Glutamatergic neuron (in vitro differentiated cells): ENCODE results near the gene KCNK2. TPM values are rescaled to one million over a fixed set of nuclear protein-coding genes. Genes with fewer than 3 reads are reported as not detected.

Experiments
- DNase-seq: peaks from one replicate; pipeline ENCODE4 v3.0.0; 2022
- H3K27ac Mint-ChIP-seq: one replicate; pipeline ENCODE4 v1.8.0; 2020; ENCODE audit warnings: mild to moderate bottlenecking, mixed read lengths, inconsistent platforms; ENCODE audit not compliant: unreplicated experiment
- H3K27me3 Mint-ChIP-seq: one replicate; pipeline ENCODE4 v1.8.0; 2020; ENCODE audit warnings: mild to moderate bottlenecking, moderate library complexity, mixed read lengths, inconsistent platforms; ENCODE audit not compliant: unreplicated experiment
- H3K36me3 Mint-ChIP-seq: one replicate; pipeline ENCODE4 v1.8.0; 2020; ENCODE audit warnings: mild to moderate bottlenecking, mixed read lengths, inconsistent platforms; ENCODE audit not compliant: unreplicated experiment
- H3K4me1 Mint-ChIP-seq: one replicate; pipeline ENCODE4 v1.8.0; 2020; ENCODE audit warnings: mild to moderate bottlenecking, low read depth, mixed read lengths, inconsistent platforms; ENCODE audit not compliant: unreplicated experiment
- H3K4me3 Mint-ChIP-seq: one replicate; pipeline ENCODE4 v1.8.0; 2020; ENCODE audit warnings: mild to moderate bottlenecking, mixed read lengths, inconsistent platforms; ENCODE audit not compliant: unreplicated experiment
- H3K9me3 Mint-ChIP-seq: one replicate; pipeline ENCODE4 v1.8.0; 2020; ENCODE audit warnings: mild to moderate bottlenecking, moderate library complexity, mixed read lengths, inconsistent platforms; ENCODE audit not compliant: unreplicated experiment
- long read RNA-seq: library from polyadenylated mRNA; unstranded; transcript quantifications from one replicate; pipeline ENCODE4 v2.0.0, GENCODE V29; 2020; ENCODE audit not compliant: unreplicated experiment
- total RNA-seq: library from RNA; stranded (reverse); fragmentation: NEBNext Ultra II Directional; extraction: Animal tissue kit (Norgen Biotek cat#: 25700); gene quantifications from one replicate; pipeline ENCODE4 v1.2.1, GENCODE V29; 2021; ENCODE audit not compliant: unreplicated experiment
- TF ChIP-seq, protein P1 (sequence below): fragments of 200-600 bp; sonication (generic); IDR thresholded peaks from one replicate; pipeline ENCODE4 v1.5.0; 2021; ENCODE audit not compliant: partially characterized antibody, unreplicated experiment

Gene KCNK2, protein sequence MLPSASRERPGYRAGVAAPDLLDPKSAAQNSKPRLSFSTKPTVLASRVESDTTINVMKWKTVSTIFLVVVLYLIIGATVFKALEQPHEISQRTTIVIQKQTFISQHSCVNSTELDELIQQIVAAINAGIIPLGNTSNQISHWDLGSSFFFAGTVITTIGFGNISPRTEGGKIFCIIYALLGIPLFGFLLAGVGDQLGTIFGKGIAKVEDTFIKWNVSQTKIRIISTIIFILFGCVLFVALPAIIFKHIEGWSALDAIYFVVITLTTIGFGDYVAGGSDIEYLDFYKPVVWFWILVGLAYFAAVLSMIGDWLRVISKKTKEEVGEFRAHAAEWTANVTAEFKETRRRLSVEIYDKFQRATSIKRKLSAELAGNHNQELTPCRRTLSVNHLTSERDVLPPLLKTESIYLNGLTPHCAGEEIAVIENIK
- not detected for total RNA-seq
- long read RNA-seq: 0 reads

GRCh38 chr1:215082532-215083382, at the start of gene KCNK2:
Gene KCNK2 (plus strand): TSS chr1:215082737. CDS start chr1:215083386, 649 bp downstream.
- TF ChIP-seq, protein P1, sequence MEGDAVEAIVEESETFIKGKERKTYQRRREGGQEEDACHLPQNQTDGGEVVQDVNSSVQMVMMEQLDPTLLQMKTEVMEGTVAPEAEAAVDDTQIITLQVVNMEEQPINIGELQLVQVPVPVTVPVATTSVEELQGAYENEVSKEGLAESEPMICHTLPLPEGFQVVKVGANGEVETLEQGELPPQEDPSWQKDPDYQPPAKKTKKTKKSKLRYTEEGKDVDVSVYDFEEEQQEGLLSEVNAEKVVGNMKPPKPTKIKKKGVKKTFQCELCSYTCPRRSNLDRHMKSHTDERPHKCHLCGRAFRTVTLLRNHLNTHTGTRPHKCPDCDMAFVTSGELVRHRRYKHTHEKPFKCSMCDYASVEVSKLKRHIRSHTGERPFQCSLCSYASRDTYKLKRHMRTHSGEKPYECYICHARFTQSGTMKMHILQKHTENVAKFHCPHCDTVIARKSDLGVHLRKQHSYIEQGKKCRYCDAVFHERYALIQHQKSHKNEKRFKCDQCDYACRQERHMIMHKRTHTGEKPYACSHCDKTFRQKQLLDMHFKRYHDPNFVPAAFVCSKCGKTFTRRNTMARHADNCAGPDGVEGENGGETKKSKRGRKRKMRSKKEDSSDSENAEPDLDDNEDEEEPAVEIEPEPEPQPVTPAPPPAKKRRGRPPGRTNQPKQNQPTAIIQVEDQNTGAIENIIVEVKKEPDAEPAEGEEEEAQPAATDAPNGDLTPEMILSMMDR: no peak
- H3K27ac Mint-ChIP-seq: no peak within 1 kb of the TSS
- no peaks in the 10 kb centered on the region for H3K36me3 Mint-ChIP-seq
- peak; percentile 64 for DNase-seq
- H3K9me3 Mint-ChIP-seq: no peaks in the 10 kb centered on the region
- peak within 1 kb of the TSS; percentile 88 for H3K4me3 Mint-ChIP-seq
- H3K27me3 Mint-ChIP-seq: peaks cover 11% of the 10 kb centered on the region
- no peaks in the 10 kb centered on the region for H3K4me1 Mint-ChIP-seq

DNA sequence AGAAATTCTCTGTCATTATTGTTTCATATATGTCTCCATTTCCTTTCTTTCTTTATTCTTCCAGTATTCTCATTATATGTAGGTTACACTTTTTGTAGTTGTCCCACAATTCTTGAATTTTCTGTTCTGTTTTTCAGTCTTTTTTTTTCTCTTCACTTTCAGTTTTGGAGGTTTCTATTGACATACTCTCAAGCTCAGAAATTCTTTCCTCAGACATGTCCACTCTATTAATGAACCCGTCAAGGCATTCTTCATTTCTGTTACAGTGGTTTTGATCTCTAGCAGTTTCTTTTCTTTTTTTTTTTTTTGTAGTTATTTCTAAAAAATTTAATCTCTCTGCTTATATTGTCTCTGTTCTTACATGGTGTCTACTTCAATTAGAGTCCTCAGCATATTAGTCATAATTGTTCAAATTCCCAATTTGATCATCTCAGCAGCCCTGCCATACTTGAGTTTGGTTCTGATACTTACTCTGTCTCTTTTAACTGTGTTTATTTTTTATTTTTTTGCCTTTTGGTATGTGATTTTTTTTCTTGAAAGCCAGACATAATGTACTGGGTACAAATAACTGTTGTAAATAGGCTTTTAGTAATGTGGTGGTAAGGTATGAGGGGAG, 49.5 kb upstream of the KCNK2 start:
- no peak overlapping the region for H3K4me3 Mint-ChIP-seq
- DNase-seq: no peak
- H3K4me1 Mint-ChIP-seq: no peaks in the 10 kb centered on the region
- no peak overlapping the region for H3K27ac Mint-ChIP-seq
- TF ChIP-seq, protein P1: no peak
- H3K27me3 Mint-ChIP-seq: no peaks in the 10 kb centered on the region
- H3K9me3 Mint-ChIP-seq: no peaks in the 10 kb centered on the region
- no peaks in the 10 kb centered on the region for H3K36me3 Mint-ChIP-seq

GRCh38 chr1:215040190-215040589, 42.3 kb upstream of the KCNK2 start:
- no peak for DNase-seq
- Mint-ChIP-seq H3K36me3 (no peaks in the 10 kb centered on the region), H3K27ac (no peak overlapping the region), H3K4me1 (no peaks in the 10 kb centered on the region), H3K9me3 (no peaks in the 10 kb centered on the region), H3K27me3 (no peaks in the 10 kb centered on the region), H3K4me3 (no peak overlapping the region)
- TF ChIP-seq, protein P1: no peak

DNA sequence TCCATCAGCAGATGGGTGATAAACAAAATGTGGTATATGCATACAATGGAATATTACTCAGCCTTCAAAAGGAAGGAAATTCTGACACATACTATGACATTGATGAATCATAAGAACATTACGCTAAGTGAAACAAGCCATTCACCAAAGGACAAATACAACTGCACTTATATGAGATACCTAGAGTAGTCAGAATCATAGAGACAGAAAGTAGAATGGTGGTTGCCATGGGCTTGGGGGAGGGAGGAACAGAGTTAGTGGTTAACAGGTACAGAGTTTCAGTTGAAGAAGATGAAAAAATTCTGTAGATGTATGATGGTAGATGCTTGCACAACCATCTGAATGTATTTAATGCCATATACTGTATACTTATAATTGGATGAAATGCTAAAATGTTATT, 39.1 kb upstream of the KCNK2 start:
- H3K27me3 Mint-ChIP-seq: no peaks in the 10 kb centered on the region
- H3K27ac Mint-ChIP-seq: no peak overlapping the region
- DNase-seq: no peak
- H3K36me3 Mint-ChIP-seq: no peaks in the 10 kb centered on the region
- no peak overlapping the region for H3K4me3 Mint-ChIP-seq
- H3K9me3 Mint-ChIP-seq: no peaks in the 10 kb centered on the region
- no peaks in the 10 kb centered on the region for H3K4me1 Mint-ChIP-seq
- TF ChIP-seq, protein P1: no peak
